Brain pericyte (primary cell): ENCODE measurements around the gene APOL5.

Source experiments
- DNase-seq: peaks from one replicate; pipeline ENCODE4 v3.0.0-alpha.2; 2012; ENCODE audit warnings: low read depth, low spot score

The APOL5 gene

DNA sequence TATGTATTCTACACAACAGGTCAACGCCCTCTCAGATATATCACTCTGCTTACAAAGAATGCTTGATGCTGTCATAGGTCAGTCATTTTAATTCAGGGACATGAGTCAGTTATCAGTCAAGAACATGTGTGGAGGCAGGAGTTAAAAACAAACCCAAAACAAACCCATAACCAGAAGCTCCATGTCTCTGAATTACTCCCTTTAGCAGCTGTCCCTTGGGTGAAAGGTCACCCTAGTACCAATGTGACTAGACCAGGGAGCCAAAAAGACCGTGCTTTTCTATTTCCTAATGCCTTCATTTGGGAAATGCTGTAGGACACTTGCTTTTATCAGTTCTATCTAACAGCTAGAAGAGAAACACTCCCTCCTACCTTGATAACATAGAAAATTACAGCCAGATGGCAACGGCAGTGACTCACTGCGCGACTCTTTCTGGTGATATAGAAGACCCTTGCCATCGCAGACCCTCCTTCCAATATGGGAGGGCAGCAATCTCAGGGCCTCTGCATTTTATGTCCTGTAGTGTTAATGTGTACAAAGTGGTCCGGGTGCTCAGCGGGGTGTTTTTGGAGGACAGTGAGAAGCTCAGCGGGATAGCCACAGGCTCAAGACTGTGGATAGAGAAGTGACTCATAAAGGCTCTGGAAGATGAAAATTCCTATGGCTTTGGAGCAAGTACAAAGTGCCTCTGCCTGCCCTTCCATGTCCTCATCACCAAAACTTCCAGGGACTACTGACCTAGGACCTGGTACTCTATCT, 24.8 kb downstream of the APOL5 start:
- peak; percentile 53 for DNase-seq

DNA sequence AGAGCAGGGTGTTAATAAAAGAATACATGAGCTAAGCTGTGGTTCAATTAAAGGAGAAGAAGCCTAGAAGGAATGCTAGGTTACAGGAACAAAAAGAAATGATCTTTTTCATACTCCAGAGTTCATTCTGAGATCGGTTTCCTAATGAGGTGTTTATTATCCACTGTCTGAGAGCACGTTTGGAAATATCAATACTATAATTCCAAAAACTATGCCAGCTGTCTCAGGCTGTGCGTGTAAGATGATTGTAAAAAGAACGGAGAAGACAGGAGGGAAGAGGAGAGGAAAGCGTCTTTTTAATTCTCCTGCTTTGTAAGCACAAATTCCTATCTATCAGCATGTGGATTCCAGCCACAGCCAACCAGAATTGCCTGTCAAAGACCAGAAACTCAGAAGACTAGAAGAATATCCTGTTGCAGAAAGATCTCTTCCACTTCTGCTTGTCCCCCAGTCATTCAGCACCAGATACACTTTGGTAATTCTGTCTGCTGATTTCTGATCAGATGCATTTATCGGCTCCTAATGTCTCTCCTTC, 25.7 kb downstream of the APOL5 start:
- DNase-seq = no peak

DNA sequence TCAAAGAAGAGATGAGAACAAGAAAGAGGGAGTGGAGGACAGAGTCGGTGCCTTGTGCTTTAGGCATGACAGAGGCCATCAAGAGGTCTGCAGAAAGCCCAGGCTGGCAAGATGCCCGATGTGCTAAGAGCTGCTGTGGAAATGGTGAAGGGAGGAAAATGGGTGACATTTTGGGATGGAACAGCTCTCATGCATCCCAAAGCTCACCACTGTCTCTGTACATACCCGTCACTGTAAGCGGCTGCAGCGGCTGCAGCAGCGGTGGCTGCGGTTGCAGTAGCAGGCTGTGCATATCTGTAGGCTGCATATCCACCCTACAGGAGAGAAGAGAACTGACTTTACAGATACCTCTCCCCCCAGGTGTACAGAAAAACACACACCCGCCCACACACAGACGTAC, 28.6 kb downstream of the APOL5 start:
- no peak for DNase-seq

DNA sequence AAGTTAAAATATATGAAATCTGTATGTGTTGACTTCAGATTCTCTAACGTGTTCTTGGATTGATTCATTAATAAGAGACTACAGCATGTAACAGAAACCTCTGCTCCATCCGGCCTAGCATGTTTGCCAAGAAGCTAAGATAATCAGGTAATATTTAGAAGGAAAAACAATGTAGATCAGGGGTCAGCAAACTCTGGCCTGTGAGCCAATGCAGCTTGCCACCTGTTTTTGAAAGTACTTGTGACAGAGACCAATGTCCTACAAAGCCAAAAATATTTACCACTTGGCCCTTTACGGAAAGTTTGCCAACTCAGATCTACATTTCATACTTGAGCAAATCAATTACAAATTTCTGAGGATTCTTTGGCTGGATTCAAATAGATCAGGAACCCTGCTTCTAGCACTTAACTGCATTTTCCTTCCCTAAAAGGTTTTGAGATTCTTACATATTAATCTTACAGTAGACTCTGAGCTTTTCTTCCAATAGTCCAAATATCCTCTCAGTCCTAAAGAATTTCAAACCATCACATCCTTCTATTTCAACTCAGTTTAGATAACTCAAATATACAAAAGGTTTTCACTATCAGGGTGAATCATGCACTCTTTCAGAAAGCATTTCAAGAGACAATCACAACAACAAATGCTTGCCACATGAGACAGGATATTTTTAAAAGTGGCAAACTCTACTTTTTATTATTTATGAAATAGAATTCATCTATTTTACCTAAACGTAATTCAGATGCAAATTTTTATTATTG, 29.5 kb downstream of the APOL5 start:
- no peak for DNase-seq

DNA sequence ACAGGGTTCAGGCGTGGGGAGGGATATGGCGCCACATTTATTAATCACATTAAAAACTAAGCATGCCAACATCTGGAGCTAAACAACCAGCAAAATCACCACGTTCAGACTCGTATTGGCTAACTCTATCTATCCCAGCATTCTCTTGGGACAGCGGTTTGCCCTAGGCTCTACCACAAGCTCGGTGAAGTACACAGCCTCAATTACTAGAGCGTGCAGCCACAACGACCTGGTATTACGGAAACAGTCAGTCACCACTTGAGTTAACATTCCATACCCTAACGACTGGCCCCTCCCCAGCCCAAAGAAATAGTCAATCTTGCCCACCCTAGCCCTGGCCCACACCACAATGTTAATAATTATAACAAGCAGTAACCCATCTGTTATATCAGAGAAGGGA, 32.1 kb downstream of the APOL5 start:
- no peak for DNase-seq

DNA sequence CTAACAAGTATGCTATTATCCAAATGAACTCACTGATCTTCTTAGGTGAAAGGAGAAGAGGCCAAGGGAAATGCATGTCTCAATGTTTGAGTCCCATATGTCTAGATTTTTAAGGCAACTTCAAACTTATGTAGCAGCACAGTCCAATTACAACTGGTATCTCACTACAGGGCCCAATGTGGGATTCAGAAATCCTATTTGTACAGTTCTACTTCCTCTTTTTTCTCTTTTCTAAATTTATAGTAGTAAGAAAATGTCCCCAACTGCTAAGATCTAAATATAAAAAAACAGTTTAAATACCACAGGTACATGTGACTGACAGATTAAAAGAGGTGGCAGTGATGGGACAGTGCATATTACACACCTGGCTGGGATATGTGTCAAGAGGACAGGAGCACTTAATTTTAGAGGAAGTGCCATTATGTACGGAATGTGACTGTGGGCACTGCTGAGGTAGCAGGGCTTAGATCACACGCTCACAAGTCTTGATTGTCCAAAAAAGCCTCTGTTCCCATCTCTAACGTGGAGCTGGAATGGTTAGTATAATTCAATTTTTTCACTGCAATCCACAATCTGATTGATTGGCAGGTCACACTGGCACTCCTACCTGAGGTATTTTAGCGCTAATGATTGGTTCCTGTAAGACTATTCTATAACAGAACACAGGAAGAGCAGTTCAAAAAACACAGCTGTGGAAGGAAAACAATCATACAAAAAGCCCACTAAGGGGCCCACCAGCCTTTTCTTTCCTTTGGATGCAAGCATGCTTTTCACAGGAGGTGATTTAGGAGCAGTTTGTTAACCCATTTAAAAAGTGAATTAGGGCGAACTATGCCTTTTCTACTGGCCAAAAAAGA, 34.6 kb downstream of the APOL5 start:
- no peak for DNase-seq

DNA sequence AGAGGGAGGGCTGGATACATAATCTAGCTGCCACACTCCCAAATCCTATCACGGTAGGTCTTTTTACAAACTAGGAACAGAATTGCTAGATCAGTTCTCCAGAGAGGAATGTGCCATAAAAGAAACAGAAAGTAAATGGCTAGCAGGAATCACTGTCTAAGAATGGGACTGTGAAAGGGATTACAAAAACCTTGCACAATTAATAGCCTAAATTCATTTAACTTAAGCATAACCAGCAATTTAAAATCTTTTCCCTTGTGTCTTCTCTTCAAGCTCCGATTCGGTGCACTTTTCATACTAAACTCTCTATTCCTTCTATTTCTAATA, 35.2 kb downstream of the APOL5 start:
- no peak for DNase-seq

DNA sequence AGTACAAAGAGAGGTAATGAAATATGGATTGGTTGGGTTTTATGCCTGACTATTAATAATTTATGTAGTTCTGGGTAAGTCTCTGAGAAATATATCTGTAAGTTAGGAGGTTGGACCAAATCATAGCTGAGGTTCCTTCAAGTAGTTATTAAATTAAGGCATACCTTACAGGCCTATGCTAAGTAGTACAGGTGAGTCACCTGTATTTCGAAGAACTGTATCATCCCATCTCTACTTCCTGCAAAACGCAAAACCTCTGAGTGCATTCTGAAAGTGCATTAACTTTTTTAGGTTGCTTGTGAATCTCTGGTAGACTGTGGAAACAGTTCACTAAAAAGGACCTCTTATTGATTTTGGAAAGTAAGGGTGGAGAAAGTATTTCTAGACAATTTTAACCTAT, 37.1 kb downstream of the APOL5 start:
- no peak for DNase-seq

DNA sequence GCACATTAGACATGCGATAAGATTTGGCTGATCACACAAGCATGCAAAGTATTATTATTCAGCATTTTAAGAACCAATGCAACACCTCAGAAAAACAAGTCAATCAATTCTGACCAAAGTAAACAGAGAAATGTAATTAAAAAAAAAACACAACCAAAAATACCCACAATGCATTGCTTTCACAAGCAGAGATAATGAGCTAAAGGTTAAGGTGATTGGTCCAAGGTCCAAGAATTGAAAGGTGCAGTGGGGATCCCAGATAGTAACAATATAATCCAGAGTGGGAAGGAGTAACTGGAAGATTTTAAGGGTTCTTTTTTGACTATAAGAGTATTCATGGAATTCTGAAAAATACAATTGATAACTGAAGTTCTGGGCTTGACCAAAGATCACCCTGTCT, 39.0 kb downstream of the APOL5 start:
- no peak for DNase-seq

DNA sequence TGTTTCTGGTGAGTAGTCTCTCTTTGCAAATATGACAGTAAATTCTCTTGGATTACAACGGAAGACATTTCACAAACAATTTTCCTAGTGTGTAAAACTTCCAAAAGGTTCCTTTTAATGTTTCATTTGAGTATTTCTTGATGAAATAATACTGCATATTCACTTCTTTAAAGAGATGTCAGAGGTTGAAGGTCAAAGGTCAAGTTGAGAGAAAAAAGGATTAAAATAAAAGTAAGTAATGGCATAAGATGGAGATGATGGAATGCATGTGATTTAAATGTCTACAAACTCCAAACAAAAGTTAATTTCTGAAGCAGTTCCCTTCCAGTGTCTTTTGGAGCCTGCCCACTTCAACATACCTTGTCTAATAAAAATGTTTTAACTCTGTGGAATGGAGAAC, 40.7 kb downstream of the APOL5 start:
- no peak for DNase-seq

DNA sequence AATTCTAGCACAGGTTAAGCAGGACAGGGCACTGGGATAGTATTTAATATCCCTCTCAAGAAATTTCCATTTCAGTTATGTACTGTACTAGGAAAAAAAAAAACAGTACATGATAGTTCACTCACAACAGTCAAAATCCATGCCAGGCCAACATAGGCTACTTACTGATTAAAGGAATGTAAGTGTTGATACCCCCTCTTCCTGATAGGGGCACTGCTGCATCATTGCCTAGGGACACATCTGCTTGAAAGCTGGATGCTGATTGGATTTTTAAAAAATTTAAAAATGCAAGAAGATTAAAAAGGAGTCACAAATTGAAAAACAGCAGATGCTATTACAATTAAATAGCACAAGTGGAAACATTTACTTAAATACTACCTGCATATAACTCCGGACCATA, 43.4 kb downstream of the APOL5 start:
- DNase-seq = no peak

DNA sequence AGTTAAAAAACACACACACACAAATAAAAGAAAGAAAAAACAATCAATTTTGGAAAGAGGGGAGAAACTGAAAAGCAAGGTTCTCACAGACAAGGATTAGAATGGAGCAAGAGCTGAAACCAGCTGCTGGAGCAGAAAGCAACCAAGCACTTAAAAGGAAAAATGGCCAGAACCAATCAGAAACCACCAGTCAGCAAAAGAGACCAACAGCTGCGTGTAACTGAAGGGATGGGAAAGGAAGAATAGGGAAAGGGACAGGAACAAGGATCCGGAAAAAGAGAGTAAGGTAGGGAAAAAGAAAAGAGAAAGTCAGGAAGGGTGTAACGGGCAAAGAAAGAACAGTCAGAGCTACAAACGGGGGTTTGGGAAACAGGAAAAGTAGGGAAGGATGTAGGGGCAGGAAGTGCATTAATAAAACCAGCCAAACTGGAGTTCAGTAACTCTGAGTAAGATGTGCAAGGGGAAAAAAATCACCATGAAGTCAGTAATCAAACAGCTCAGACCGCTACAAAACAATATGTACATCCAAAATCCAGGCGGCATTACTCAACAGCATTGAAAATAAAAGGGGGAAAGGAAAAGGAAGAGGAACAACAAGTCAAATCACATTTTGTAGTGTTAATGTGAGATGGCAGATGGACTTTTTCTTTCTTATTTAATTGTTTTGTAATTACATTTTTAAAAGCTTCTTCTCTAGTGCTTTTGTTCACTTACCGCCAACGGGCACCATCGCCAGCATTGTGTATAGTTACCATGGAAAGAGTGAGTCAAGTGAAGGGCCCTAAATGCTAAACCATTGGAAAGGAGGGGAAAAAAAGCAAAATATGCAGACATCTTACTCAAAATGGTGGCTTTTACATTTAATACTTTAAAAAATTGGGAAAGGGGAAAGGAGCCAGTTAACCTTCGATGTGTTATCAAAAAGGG, 49.2 kb downstream of the APOL5 start:
- DNase-seq = no peak

DNA sequence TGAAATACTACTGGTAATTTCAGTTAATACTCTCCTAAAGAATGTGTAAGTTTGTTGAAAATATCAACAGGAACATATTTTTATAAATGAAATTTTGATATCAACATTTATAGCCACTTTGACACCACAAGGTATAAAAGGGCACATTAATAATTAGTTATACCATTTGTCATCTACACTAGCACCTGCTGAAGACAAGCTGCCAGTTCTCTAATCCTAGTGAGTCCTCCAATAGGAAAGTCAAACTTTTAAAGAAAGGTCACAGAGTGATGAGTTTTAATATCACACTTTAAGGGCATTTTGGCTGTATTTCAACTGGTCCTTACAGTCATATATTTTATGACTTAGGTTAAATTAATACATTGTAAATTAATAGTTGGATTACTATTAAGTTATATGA, 52.3 kb downstream of the APOL5 start:
- no peak for DNase-seq

DNA sequence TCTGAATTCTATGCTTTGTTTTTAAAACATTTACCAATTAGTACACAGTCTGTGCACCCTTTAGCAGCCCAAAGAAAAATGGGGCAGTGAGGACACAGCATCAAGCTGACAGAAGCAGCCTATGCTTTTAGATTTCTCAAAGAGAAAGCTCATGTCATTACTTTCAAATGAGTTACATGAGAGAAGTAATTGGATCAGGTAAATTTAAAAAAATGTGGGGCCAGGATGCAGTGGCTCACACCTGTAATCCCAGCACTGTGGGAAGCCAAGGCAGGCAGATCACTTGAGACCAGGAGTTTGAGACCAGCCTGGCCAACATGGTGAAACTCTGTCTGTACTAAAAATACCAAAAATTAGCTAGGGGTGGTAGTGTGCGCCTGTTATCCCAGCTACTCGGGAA, 57.7 kb downstream of the APOL5 start:
- DNase-seq = no peak

DNA sequence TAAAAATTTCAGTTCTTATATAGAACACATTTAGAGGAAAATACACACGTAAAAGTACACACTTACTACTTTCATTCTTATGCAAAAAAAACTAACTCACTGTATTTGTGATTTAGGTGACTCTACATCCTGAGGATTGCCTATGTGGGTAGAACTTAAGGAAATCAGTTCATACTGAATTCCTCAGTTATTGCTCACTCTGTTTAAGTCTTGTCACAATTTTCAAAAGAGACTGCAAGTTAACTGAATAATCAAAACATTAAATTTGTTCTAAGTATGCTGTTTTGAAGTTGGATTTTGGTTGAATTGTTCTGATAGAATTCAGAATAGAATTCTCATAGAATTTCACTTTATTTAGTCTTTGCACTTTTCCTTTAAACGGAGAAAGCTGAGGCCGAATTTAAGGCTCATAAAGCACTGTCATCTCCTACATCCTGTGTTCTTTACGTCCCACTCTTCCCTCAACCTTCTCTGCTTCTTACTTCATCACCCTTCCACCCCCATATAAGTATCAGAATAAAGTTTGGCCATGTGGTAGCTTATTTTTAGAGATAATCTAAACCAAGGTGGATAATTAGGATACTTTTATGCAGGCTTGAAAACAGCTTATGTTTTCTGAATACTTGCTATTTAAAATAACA, 59.8 kb downstream of the APOL5 start:
- DNase-seq = no peak
